HG03460 (cell line): ENCODE measurements around the gene SVOP.
"Not testable (repeated sequence)": the region's sequence is repeated elsewhere in the genome, so short reads cannot be mapped to it uniquely, and the experiment has no call there.

Source experiments
- ATAC-seq: cut with Tn5 transposase; IDR thresholded peaks from one replicate; pipeline ENCODE4 v1.9.1; 2021; ENCODE audit not compliant: unreplicated experiment

The SVOP gene

DNA sequence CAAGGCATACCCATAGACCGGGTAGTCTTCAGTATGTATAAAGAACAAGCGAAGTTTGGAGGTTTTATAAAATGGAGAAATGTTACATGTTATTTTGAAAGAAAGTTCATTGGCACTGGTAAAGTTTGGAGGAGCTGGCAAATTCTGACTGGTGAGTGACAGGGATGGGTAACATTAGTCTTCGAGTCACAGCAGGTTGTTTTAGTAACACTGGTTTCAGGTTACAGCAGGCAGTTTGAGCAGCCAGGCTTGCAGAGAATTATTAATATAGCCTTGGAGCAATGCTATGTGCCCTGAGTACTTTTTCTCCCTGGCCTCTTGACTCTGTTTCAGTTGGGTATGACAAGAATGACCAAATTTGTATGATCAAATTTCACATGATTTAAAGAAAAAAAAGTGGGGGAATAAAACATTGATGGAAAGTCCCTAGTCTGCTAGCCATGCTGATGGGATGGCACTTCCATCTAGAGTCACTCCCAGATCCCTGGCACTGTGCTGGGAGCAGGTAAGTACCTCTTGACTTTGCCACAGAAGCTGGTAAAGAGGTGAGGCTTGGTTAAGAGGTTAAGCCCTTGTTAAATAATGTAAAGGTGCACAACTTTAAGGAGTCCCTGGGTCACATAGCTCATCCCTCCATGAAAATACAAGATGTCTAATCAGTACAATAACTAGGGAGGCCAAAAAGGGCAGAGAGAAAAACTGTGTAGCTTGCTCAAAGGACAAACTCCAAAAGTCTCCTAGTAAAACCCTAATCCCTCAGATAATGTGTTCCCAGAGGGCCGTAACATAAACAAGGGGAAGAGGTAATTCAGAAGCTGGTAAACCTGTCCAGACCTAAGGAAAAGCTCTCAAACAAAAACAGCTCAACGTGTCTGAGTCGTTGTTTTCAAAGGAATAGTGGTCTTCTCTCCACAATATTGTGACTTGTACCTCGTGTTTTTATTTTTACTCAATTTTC is 12.7 kb upstream of the SVOP start:
- no peak for ATAC-seq

DNA sequence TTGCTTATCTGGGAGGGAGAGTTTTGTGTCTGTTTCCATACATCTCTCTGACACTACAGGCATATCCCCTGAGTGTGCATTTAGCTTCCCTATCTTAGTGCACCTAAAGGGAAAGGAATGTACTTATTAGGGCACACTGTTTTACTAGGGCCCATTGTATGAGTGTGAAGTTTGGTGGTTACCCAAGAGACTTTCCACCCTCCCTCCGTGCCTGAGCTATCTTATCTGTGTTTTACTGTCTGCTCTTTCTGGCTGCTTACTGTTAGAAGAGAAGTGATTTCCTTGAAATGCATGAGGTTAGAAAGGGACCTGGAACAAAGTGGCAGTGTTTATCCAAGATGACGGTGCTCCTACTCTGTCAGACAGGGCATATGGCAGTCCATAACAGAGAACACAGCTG is 8.5 kb upstream of the SVOP start:
- no peak for ATAC-seq

DNA sequence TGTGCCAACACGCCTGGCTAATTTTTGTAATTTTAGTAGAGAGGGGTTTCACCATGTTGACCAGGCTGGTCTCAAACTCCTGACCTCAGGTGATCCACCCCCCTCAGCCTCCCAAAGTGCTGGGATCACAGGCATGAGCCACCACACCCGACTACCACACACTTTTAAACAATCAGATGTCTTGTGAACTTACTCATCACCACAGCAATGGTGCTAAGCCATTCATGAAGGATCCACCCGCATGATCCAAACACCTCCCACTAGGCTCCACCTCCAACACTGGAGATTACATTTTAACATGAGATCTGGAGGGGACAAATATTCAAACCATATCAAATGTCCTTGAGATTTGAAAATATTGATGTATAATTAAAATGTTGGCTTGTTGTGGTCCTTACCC is 7.8 kb upstream of the SVOP start:
- not testable (repeated sequence) for ATAC-seq

DNA sequence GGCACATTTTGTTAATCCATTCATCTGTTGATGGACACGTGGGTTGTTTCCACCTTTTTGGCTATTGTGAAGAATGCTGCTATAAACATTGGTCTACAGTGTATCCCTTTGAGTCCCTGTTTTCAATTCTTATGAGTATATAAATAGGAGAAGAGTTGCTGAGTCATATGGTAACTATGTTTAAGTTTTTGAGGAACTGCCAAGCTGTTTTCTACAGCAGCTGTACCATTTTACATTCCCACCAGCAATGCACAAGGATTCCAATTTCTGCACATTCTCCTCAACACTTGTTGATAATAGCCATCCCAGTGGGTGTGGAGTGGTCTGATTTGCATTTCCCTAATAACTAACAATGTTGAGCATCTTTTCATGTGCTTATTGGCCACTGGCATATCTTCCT is 6.9 kb upstream of the SVOP start:
- no peak for ATAC-seq

DNA sequence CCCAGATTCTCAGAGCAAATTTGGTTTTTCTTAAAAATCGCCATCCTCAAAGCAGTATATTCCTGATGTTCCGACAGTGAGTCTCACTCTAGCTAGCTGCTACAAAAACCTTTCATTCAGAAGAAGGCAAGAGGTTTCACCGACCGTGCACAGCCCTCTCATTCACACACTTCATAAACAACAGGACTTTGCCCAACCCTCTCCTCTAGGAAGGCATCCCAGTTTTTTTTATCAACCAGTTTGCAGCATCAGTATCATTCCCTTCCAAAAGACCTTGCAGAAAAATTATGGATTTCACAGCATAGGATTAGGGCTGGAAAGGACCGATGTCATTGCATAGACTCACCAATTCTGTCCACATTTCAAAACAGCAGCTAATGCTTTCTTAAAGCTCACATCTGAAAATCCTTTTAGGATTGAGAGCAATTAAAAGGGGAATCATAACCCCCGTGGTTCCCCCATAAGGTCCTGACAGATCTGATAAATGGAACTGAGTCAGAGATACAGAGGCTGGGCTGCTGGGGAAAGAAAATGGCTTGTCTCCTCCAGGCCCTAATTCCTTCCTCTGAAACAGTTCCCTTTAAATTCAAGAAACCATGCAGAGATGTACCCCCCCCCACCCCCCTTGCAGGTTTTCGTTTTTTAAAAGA is 597 bp downstream of the SVOP start:
- ATAC-seq, result no peak

GRCh38 chr12:109018296-109018695 is 2.6 kb downstream of the SVOP start:
- no peak for ATAC-seq

DNA sequence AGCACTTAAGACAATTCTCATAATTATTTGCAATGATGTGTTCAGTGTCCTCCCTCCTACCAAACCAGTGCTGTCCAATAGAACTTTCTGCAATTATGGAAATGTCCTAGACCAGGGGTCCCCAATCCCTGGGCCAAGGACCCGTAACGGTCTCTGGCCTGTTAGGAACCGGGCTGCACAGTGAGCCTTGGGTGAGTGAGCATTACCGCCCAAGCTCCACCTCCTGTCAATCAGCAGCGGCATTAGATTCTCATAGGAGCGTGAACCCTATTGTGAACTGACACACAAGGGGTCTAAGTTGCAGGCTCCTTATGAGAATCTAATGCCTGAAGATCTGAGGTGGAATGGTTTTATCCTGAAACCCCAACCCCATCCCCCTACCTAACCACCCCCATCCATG is 3.9 kb downstream of the SVOP start:
- ATAC-seq, result no peak

- ATAC-seq, result no peak
These were observed 4.9 kb downstream of the SVOP start for GRCh38 chr12:109016016-109016415.

DNA sequence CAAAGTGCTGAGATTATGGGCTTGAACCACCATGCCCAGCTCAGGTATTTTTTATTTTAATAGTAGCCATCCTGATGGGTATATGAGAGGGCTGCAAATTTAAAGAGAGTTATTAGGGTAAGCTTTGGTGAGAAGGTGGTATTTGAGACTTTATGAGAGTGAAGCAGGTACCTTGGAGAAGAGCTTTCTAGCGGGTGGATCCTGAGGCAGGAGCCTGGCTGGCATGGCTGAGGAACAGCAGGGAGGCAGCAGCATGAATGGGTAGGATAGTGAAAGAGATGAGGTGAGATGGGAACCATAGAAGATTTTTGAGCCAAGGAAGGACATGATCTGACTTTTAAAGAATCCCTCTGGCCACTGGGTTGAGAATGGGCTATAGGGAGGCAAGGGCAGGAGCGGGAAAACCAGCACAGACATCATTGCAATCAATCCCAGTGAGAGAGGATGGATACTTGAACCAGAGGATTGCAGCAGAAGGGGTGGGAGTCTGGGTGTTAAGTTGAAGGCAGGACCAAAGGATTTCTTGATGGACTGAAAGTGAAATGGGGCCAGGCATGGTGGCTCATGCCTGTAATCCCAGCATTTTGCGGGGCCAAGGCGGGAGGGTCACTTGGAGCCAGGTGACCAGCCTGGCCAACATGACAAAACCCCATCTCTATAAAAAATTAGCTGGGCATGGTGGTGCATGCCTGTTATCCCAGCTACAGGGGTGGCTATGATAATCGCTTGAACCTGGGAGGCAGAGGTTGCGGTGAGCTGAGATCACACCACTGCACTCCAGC is 5.7 kb downstream of the SVOP start:
- ATAC-seq, result no peak

DNA sequence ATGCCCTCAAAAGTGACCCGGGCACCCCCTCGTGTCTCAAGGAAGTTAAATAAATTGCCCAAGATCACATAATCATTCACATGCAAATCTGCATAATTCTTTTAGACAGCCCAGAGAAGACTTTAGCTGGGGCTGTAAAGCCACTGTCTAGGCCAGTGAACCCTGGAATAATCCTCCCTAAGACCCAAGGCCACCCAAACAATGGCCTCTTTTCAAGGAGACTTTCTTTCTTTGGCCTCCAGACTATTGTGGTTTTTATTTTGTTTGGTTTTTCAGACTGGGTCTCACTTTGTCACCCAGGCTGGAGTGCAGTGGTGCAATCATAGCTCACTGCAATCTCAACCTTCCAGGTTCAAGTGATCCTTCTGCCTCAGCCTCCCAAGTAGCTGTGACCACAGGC is 10.6 kb downstream of the SVOP start:
- no peak for ATAC-seq

- ATAC-seq, result no peak
These were observed 11.1 kb downstream of the SVOP start for GRCh38 chr12:109009766-109010165.

DNA sequence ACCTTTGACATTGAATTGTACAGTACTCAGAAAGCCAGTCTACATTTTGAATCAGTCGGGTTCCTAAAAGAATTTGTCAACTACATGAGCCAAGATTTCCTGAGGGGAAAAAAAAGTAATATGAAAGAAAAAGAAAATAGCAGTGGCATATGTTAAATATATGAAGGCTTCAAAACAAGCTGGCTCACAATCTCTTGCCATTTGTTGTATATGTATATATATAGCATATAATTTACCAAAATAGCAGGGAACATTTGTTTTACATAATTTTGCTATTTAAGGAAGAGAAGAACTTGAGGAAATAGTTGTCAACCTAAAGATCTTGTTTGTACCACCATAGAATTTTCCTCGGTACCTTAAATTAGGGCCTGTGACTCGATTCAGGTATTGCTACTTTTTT is 16.9 kb downstream of the SVOP start:
- no peak for ATAC-seq

DNA sequence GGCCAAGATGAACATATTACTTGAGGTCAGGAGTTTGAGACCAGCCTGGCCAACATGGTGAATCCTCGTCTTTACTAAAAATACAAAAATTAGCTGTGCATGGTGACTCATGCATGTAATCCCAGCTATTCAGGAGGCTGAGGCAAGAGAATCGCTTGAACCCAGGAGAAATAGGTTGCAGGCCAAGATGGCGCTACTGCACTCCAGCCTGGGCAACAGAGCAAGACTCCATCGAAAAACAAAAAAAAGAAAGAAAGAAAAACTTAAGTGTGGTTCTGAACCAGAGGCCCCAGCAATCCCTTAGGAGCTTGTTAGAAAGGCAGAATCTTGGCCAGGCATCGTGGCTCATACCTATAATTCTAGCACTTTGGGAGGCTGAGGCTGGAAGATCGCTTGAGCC is 24.5 kb downstream of the SVOP start:
- ATAC-seq, result no peak

DNA sequence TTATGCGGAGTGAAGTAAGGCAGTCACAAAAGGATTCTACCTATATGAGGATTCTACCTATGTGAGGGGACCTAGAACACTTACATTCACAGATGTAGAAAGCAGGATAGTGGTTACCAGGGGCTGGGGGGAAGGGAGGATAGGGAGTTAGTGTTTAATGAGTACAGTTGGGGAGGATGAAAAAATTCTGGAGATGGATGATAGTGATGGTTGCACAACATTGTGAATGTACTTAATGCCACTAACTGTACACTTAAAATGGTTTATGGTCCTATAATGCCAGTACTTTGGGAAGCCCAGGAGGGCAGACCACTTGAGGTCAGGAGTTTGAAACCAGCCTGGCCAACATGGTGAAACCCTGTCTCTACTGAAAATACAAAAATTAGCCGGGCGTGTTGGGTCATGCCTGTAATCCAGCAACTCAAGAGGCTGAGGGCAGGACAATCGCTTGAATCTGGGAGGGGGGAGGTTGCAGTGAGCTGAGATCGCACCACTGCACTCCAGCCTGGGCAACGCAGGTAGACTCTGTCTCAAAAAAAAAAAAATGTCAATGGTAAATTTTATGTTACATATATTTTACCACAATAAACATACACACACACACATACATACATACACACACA is 25.4 kb downstream of the SVOP start:
- ATAC-seq, result no peak

DNA sequence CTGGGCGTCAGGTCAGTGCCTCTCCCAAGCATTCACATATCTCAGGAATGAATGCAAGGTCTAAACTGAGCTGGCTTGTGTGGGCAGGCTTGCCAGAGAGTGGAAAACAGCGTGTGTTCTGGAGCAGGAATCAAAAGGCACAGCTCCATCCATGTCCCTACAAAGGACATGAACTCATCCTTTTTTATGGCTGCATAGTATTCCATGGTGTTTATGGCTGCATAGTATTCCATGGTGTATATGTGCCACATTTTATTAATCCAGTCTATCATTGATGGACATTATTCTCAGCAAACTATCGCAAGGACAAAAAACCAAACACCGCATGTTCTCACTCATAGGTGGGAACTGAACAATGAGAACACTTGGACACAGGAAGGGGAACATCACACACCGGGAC is 30.8 kb downstream of the SVOP start:
- ATAC-seq, result not testable (repeated sequence)

- no peak for ATAC-seq
These were observed 31.5 kb downstream of the SVOP start for GRCh38 chr12:108989376-108989775.

DNA sequence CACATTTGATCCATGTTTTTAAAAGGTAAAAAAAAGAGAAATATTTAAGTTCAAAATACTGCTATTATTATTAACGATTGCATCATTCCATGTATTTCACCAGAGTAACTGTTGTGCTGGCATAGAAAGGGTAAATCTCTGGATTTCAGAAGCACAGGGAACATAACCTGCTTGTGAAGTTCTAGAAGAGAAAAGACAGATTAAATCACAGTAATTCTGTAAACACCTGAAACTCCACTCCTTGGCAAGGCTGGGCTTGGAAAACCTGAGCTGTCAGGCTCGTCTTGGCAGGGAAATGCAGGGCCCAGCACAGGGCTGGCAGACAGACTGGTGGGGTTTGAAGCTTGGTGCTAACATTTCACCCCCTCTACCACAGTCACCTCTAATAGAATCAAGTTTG is 35.1 kb downstream of the SVOP start:
- no peak for ATAC-seq

DNA sequence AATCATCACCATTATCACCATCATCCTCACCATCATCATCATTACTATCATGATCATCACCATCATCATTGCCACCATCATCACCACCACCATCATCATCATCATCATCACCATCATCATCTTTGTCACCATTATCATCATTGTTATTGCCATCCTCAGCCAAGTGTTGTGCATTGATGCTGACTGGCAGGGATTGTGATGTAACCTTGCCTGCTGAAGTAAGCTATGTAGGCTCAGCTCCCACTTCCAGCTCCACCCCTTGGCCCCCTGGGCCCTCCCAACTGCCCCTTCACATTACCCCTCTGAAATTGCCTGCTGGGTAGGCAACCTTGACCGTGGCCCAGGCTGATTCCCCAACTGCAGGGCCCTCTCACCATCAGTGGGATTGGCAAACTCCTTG is 37.6 kb downstream of the SVOP start:
- ATAC-seq, result no peak

- no peak for ATAC-seq
These were observed 38.1 kb downstream of the SVOP start for GRCh38 chr12:108982621-108983219.

DNA sequence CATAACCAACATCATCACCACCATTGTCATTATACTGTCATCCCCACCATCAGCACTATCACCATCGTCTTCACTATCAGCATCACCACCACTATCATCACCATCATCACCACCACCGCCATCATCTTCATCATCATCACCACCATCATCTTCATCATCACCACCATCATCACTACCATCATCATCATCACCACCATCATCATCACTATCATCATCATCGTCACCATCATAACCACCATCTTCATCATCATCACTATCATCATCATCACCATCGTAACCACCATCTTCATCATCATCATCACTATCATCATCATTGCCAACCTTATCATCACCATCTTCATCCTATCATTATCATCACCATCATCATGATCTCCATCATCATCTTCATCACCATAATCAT is 39.0 kb downstream of the SVOP start:
- no peak for ATAC-seq
